ENCODE results near the gene CCDC97. TPM values are rescaled to one million over a fixed set of nuclear protein-coding genes. Genes with fewer than 3 reads are reported as not detected.

Gene CCDC97
- total RNA-seq, 1 experiment from 2014 or later: 31.4 TPM

- TF ChIP-seq NR1H2 (CRISPR knock-in tag; IDR thresholded peaks at IDR 0.05) (no peak), E2F4 (CRISPR knock-in tag; IDR thresholded peaks at IDR 0.05; ENCODE audit: borderline replicate concordance, low read depth) (no peak), ERG (CRISPR knock-in tag; IDR thresholded peaks at IDR 0.05) (no peak), STAT6 (CRISPR knock-in tag; conservative IDR thresholded peaks at IDR 0.05; ENCODE audit: low read depth) (no peak), GRHL2 (CRISPR knock-in tag; IDR thresholded peaks at IDR 0.05; ENCODE audit: insufficient replicate concordance, severe bottlenecking) (no peak)
Observed at GRCh38 chr19:41299046-41299754, 10.8 kb upstream of the CCDC97 start (continued).

- CTCF ChIA-PET: interaction anchor here (1.4 to 1.9 kb wide), 2 partner anchors 9 to 36 kb away, joined by 4 to 7 read pairs; no protein-coding TSS in a partner anchor
- no peak for ATAC-seq
- Mint-ChIP-seq H3K9me3 (no peaks in the 10 kb centered on the region), H3K27ac (no peak overlapping the region; the same call in 1 of the 2 replicates), H3K27me3 (ENCODE audit: low read depth) (no peaks in the 10 kb centered on the region), H3K4me3 (no peak overlapping the region), H3K4me1 (no peaks in the 10 kb centered on the region), H3K36me3 (peaks cover 94% of the 10 kb centered on the region)
- TF ChIP-seq NR3C1 (CRISPR knock-in tag; conservative IDR thresholded peaks at IDR 0.05; ENCODE audit: low read depth): no peak
- no peak for TF ChIP-seq JAZF1 (CRISPR knock-in tag; IDR thresholded peaks at IDR 0.05)
- TF ChIP-seq AFF4 (CRISPR knock-in tag; IDR thresholded peaks at IDR 0.05; ENCODE audit: borderline replicate concordance): no peak
- TF ChIP-seq JUN (CRISPR knock-in tag; IDR thresholded peaks at IDR 0.05): no peak
- no peak for TF ChIP-seq ATF6 (CRISPR knock-in tag; IDR thresholded peaks at IDR 0.05)
- TF ChIP-seq MXD4 (CRISPR knock-in tag; IDR thresholded peaks at IDR 0.05; ENCODE audit: borderline replicate concordance): no peak
- no peak for TF ChIP-seq KAT7 (CRISPR knock-in tag; IDR thresholded peaks at IDR 0.05; ENCODE audit: borderline replicate concordance)
- TF ChIP-seq ZNF396 (CRISPR knock-in tag; IDR thresholded peaks at IDR 0.05; ENCODE audit: borderline replicate concordance): no peak
- no peak for TF ChIP-seq PRRX2 (CRISPR knock-in tag; IDR thresholded peaks at IDR 0.05)
- TF ChIP-seq RORB (CRISPR knock-in tag; IDR thresholded peaks at IDR 0.05): no peak
- TF ChIP-seq ELF4 (CRISPR knock-in tag; IDR thresholded peaks at IDR 0.05; ENCODE audit: low read depth): no peak
- no peak for TF ChIP-seq ZSCAN18 (CRISPR knock-in tag; IDR thresholded peaks at IDR 0.05)
- no peak for TF ChIP-seq CREM (CRISPR knock-in tag; IDR thresholded peaks at IDR 0.05)
- TF ChIP-seq ZNF121 (CRISPR knock-in tag; IDR thresholded peaks at IDR 0.05): no peak
- TF ChIP-seq TP53 (CRISPR knock-in tag; IDR thresholded peaks at IDR 0.05): no peak
- TF ChIP-seq ZBTB21 (CRISPR knock-in tag; IDR thresholded peaks at IDR 0.05; ENCODE audit: borderline replicate concordance): no peak
- POLR2A ChIA-PET: interaction anchor here (0.5 kb wide), 1 partner anchor 546 kb away, joined by 6 read pairs; no protein-coding TSS in a partner anchor
- DNase-seq (ENCODE audit: low spot score): no peak
Observed at GRCh38 chr19:41299755-41300089, 10.2 kb upstream of the CCDC97 start.
